Liver (tissue), 9 donors: Measurements from ENCODE around the gene MSTO1. TPM values are rescaled to one million over a fixed set of nuclear protein-coding genes. Genes with fewer than 3 reads are reported as not detected.
A peak's percentile ranks its signal among the peaks of the same experiment; 100 is the strongest.
"Not testable (repeated sequence)": the region's sequence is repeated elsewhere in the genome, so short reads cannot be mapped to it uniquely, and the experiment has no call there.

Experiments
- DNase-seq: peaks from one replicate; pipeline ENCODE4 v3.0.0-alpha.2; 2017; ENCODE audit warnings: low spot score
- H3K27ac ChIP-seq, 2 donors: one replicate each; pipeline ENCODE4 v1.7.0; 2013; ENCODE audit warnings: inconsistent platforms in 2 of 2, low read length in 2 of 2, control low read depth in 1 of 2, low read depth in 1 of 2, mild to moderate bottlenecking in 1 of 2
- H3K27me3 ChIP-seq, 4 donors: one replicate each; pipeline versions ENCODE4 v1.6.1 to v1.7.0; 2013; ENCODE audit warnings: low read length in 3 of 4, inconsistent platforms in 1 of 4, mild to moderate bottlenecking in 1 of 4, moderate library complexity in 1 of 4; ENCODE audit not compliant: control insufficient read depth in 4 of 4, insufficient read depth in 4 of 4
- H3K36me3 ChIP-seq, 4 donors: one replicate each; pipeline versions ENCODE4 v1.6.1 to v1.7.0; 2013; ENCODE audit warnings: low read length in 3 of 4, mild to moderate bottlenecking in 3 of 4, low read depth in 1 of 4, moderate library complexity in 1 of 4; ENCODE audit not compliant: control insufficient read depth in 4 of 4, insufficient read depth in 3 of 4
- H3K4me1 ChIP-seq, 4 donors: one replicate each; pipeline versions ENCODE4 v1.6.1 to v1.7.0; 2013; ENCODE audit warnings: low read length in 3 of 4, mild to moderate bottlenecking in 3 of 4, moderate library complexity in 1 of 4; ENCODE audit not compliant: control insufficient read depth in 4 of 4, insufficient read depth in 4 of 4
- H3K4me3 ChIP-seq, 3 donors: one replicate each; pipeline versions ENCODE4 v1.6.1 to v1.7.0; 2013; ENCODE audit warnings: low read length in 3 of 3, control low read depth in 1 of 3, low read depth in 1 of 3, mild to moderate bottlenecking in 1 of 3
- H3K9ac ChIP-seq, 2 donors: one replicate each; pipeline ENCODE4 v1.7.0; 2013; ENCODE audit warnings: low read length in 2 of 2, mild to moderate bottlenecking in 2 of 2, moderate library complexity in 2 of 2, control low read depth in 1 of 2, low read depth in 1 of 2
- H3K9me3 ChIP-seq, 4 donors: one replicate each; pipeline versions ENCODE4 v1.6.1 to v1.7.0; 2013; ENCODE audit warnings: low read length in 3 of 4; ENCODE audit not compliant: control insufficient read depth in 4 of 4
- ATF3 ChIP-seq: IDR thresholded peaks from 2 replicates; pipeline ENCODE4 v1.6.1; 2016; ENCODE audit warnings: antibody characterized with exemption
- CTCF ChIP-seq: fragments of 150-350 bp; IDR thresholded peaks from 2 replicates; pipeline ENCODE4 v1.5.1; 2017; ENCODE audit warnings: improper control_type of control experiment, low read depth, low read length; ENCODE audit not compliant: missing input control
- EGR1 ChIP-seq, 2 donors: IDR thresholded peaks; 2 replicates each; pipeline ENCODE4 v1.6.1; 2016 to 2018; ENCODE audit warnings: antibody characterized with exemption in 2 of 2, low read depth in 2 of 2
- FOXA2 ChIP-seq: IDR thresholded peaks from 2 replicates; pipeline ENCODE4 v1.6.1; 2016; ENCODE audit warnings: antibody characterized with exemption
- GABPA ChIP-seq, 2 donors: IDR thresholded peaks in 1 of 2; conservative IDR thresholded peaks in 1 of 2; 2 replicates each; pipeline ENCODE4 v1.6.1; 2016; ENCODE audit warnings: antibody characterized with exemption in 2 of 2, mild to moderate bottlenecking in 1 of 2, moderate library complexity in 1 of 2
- HNF4A ChIP-seq, 2 donors: conservative IDR thresholded peaks; 2 replicates each; pipeline ENCODE4 v1.6.1; 2016; ENCODE audit warnings: antibody characterized with exemption in 2 of 2, mild to moderate bottlenecking in 2 of 2
- HNF4G ChIP-seq: IDR thresholded peaks from 2 replicates; pipeline ENCODE4 v1.6.1; 2016; ENCODE audit warnings: antibody characterized with exemption
- MAX ChIP-seq: IDR thresholded peaks from 2 replicates; pipeline ENCODE4 v1.6.1; 2016; ENCODE audit warnings: antibody characterized with exemption
- NR2F2 ChIP-seq: IDR thresholded peaks from 2 replicates; pipeline ENCODE4 v1.6.1; 2016; ENCODE audit warnings: antibody characterized with exemption
- RAD21 ChIP-seq, 2 donors: IDR thresholded peaks; 2 replicates each; pipeline ENCODE4 v1.6.1; 2016; ENCODE audit warnings: antibody characterized with exemption in 2 of 2, mild to moderate bottlenecking in 2 of 2
- REST ChIP-seq: IDR thresholded peaks from 2 replicates; pipeline ENCODE4 v1.6.1; 2016; ENCODE audit warnings: antibody characterized with exemption, mild to moderate bottlenecking
- RXRA ChIP-seq, 2 donors: IDR thresholded peaks; 2 replicates each; pipeline ENCODE4 v1.6.1; 2017 to 2018; ENCODE audit warnings: antibody characterized with exemption in 2 of 2, mild to moderate bottlenecking in 1 of 2
- SP1 ChIP-seq: IDR thresholded peaks from 2 replicates; pipeline ENCODE4 v1.6.1; 2018; ENCODE audit warnings: antibody characterized with exemption, mild to moderate bottlenecking
- TAF1 ChIP-seq: conservative IDR thresholded peaks from 2 replicates; pipeline ENCODE4 v1.6.1; 2016; ENCODE audit warnings: antibody characterized with exemption, mild to moderate bottlenecking
- YY1 ChIP-seq: IDR thresholded peaks from 2 replicates; pipeline ENCODE4 v1.6.1; 2016; ENCODE audit warnings: antibody characterized with exemption, mild to moderate bottlenecking
- ZBTB33 ChIP-seq: IDR thresholded peaks from 2 replicates; pipeline ENCODE4 v1.6.1; 2016; ENCODE audit warnings: antibody characterized with exemption
- WGBS: extraction: QIAGEN DNeasy Blood & Tissue Kit; methylation state at CpG from one replicate; pipeline ENCODE4 v1.1.7; 2013; 5-methylcytosine and 5-hydroxymethylcytosine counted together
- polyA plus RNA-seq, 2 donors: library from polyadenylated mRNA; stranded (reverse) in 1 of 2; unstranded in 1 of 2; fragments of 200-250 nt in 1 of 2; fragments of >200 nt in 1 of 2; fragmentation: Nextera tagmentation in 1 of 2; extraction: Ambion mirVana in 1 of 2; gene quantifications; one replicate each; pipeline versions ENCODE4 v1.2.1 to v1.2.3, GENCODE V29; 2013 to 2015
- total RNA-seq, 2 donors: library from RNA; depleted of rRNA; stranded (reverse); fragments of >200 nt; gene quantifications; one replicate each; pipeline ENCODE4 v1.2.3, GENCODE V29; 2014
- donor health status: healthy.
- donor health status: healthy.
- donor health status: healthy.
- donor health status: healthy.
- donor health status: healthy.

MSTO1 gene
- total and polyA plus RNA-seq, 4 donors = 8.9 to 22.9 (median 18.2) TPM

- DNase-seq = no peak
- H3K4me3 ChIP-seq = no peak overlapping the region
- no peaks in the 10 kb centered on the region for H3K9me3 ChIP-seq
- 81% methylated on average over 7 of the region's 7 CpGs for WGBS
- TF ChIP-seq SP1 (no peak), HNF4A (conservative IDR thresholded peaks at IDR 0.05) (no peak), TAF1 (no peak), GABPA (IDR thresholded peaks at IDR 0.05 in 1 of 2, conservative IDR thresholded peaks at IDR 0.05 in 1 of 2) (no peak), ATF3 (no peak), YY1 (no peak), EGR1 (IDR thresholded peaks at IDR 0.05; ENCODE audit: low read depth in 2 of 2) (no peak)
- H3K36me3 ChIP-seq = peaks cover 0 to 4% (median 1%) of the 10 kb centered on the region in 4 donors
- H3K27ac ChIP-seq = no peak overlapping the region
- peaks cover 0 to 5% (median 3%) of the 10 kb centered on the region in 4 donors for H3K4me1 ChIP-seq
- no peak overlapping the region for H3K9ac ChIP-seq
- no peaks in the 10 kb centered on the region for H3K27me3 ChIP-seq
Measured at GRCh38 chr1:155607708-155608107, 2.3 kb upstream of the MSTO1 start.

GRCh38 chr1:155608888-155609225, 1.2 kb upstream of the MSTO1 start:
- no peaks in the 10 kb centered on the region for H3K27me3 ChIP-seq
- no peak for DNase-seq
- H3K27ac ChIP-seq = no peak overlapping the region
- TF ChIP-seq MAX (no peak), CTCF (no peak), HNF4G (no peak), FOXA2 (no peak), GABPA (IDR thresholded peaks at IDR 0.05 in 1 of 2, conservative IDR thresholded peaks at IDR 0.05 in 1 of 2) (no peak), RAD21 (IDR thresholded peaks at IDR 0.05) (no peak), TAF1 (no peak), ZBTB33 (no peak), RXRA (IDR thresholded peaks at IDR 0.05) (no peak), REST (no peak), NR2F2 (no peak), HNF4A (conservative IDR thresholded peaks at IDR 0.05) (no peak), EGR1 (IDR thresholded peaks at IDR 0.05; ENCODE audit: low read depth in 2 of 2) (no peak), YY1 (no peak), SP1 (no peak)
- no peaks in the 10 kb centered on the region for H3K9me3 ChIP-seq
- peaks cover 0 to 5% (median 3%) of the 10 kb centered on the region in 4 donors for H3K4me1 ChIP-seq
- H3K36me3 ChIP-seq = peaks cover 0 to 10% (median 4%) of the 10 kb centered on the region in 4 donors
- no peak overlapping the region for H3K4me3 ChIP-seq
- no peak overlapping the region for H3K9ac ChIP-seq
- WGBS = 97% methylated on average over 9 of the region's 9 CpGs

- DNase-seq, H3K36me3 ChIP-seq, H3K27ac ChIP-seq, H3K27me3 ChIP-seq, H3K9me3 ChIP-seq, H3K4me1 ChIP-seq, H3K9ac ChIP-seq: not testable (repeated sequence)
- peak overlapping the region in 1 of 3 donors; percentile 42 for H3K4me3 ChIP-seq
- WGBS = 0% methylated on average over 5 of the region's 33 CpGs
Measured at GRCh38 chr1:155610257-155610647, 234 bp downstream of the MSTO1 start.

GRCh38 chr1:155613226-155613625, 3.2 kb downstream of the MSTO1 start:
- H3K36me3 ChIP-seq, H3K4me3 ChIP-seq, H3K4me1 ChIP-seq, H3K27me3 ChIP-seq, H3K27ac ChIP-seq, DNase-seq, H3K9ac ChIP-seq, H3K9me3 ChIP-seq: not testable (repeated sequence)
- no CpG with 5 or more reads among the region's 2 CpGs for WGBS
